Stimulated activated memory B cell treated with anti-CD40 and anti-IgM and Interleukin-4, amounts not matched to agents 10 μg/mL and 1 μg/mL and 100 μg/mL, for 72 hours (primary cell): Measurements from ENCODE around the gene UBTF.
A peak's percentile ranks its signal among the peaks of the same experiment; 100 is the strongest.

Source experiments
- ATAC-seq: fragments of 150-1000 bp; cut with Tn5 transposase; 2 replicates; pipeline ENCODE4 v1.10.0; 2021
- H3K27ac Mint-ChIP-seq: one replicate; pipeline ENCODE4 v1.8.0; 2022; ENCODE audit warnings: mild to moderate bottlenecking, mixed read lengths
- H3K27me3 Mint-ChIP-seq: one replicate; pipeline ENCODE4 v1.8.0; 2022; ENCODE audit warnings: mixed read lengths
- H3K36me3 Mint-ChIP-seq: one replicate; pipeline ENCODE4 v1.8.0; 2022; ENCODE audit warnings: mixed read lengths
- H3K4me1 Mint-ChIP-seq: one replicate; pipeline ENCODE4 v1.8.0; 2022; ENCODE audit warnings: mixed read lengths
- H3K4me3 Mint-ChIP-seq: one replicate; pipeline ENCODE4 v1.8.0; 2022; ENCODE audit warnings: mild to moderate bottlenecking, moderate library complexity, mixed read lengths
- H3K9me3 Mint-ChIP-seq: one replicate; pipeline ENCODE4 v1.8.0; 2022; ENCODE audit warnings: mixed read lengths

Gene UBTF

GRCh38 chr17:44222112-44222869, 2.8 kb upstream of the UBTF start:
- peaks cover 16% of the 10 kb centered on the region for H3K4me1 Mint-ChIP-seq
- peak overlapping the region; percentile 89 for H3K4me3 Mint-ChIP-seq
- H3K36me3 Mint-ChIP-seq, result no peaks in the 10 kb centered on the region
- H3K27ac Mint-ChIP-seq, result peak overlapping the region; percentile 90
- H3K27me3 Mint-ChIP-seq, result no peaks in the 10 kb centered on the region
- ATAC-seq, result no peak
- H3K9me3 Mint-ChIP-seq, result no peaks in the 10 kb centered on the region

DNA sequence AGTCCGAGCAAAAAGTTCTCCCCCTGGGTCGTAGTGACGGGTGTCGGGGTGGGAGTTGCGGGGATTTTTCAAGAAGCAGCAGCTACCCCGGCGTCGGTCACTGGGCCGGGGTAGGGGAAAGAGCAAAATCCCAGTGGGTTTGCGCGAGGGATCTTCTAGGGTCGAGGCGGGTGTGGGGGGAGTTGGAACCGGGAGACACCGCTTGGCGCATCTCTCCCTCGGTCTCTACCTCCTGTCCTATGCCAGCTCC, 2.3 kb upstream of the UBTF start:
- H3K4me1 Mint-ChIP-seq, result peaks cover 21% of the 10 kb centered on the region
- H3K4me3 Mint-ChIP-seq, result peak overlapping the region; percentile 89

DNA sequence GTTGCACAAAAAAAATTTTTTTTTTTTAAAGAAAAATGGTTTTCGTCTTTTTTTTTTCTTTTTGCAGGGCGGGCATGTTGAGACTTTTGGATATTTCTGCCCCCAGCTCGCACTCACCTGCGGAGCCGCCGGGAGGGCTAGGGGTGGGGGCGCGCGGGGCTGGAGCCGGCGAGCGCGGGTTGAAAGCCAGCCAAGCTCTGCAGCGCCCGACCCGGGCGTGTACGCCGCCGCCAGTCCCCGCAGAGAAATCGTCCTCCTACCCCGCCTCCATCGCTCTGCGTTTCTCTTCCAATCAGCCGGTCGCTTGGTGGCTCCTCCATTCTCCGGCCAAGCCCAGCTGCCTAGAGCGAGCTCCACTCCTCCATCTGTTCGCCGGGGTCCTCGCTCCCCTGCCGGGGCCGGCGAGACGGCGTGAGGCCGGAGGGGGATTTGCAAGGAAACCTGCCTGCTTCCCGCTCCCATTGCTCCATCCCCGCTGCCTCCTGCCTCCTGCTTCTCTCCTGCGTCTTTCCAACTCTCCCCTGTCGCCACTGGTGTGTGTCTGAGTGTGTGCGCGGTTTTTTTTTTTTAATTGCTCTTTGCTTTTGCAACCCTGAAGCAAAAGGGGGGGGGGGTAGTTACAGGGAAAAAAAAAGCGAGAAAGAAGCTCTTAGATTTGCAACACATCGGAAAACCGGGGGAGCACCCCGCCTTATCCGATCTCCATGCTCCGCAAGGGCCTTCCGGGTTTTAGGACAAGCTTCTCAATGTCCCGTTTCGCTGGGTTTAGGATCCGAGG, 1.8 kb upstream of the UBTF start:
- Mint-ChIP-seq H3K4me3 (peak overlapping the region; percentile 89), H3K27ac (peak overlapping the region; percentile 90), H3K27me3 (no peaks in the 10 kb centered on the region), H3K4me1 (peaks cover 26% of the 10 kb centered on the region), H3K9me3 (no peaks in the 10 kb centered on the region), H3K36me3 (peaks cover 6% of the 10 kb centered on the region)
- ATAC-seq, result peak; percentile 46

More for the DNA sequence above, 2.3 kb upstream of the UBTF start:
- peaks cover 3% of the 10 kb centered on the region for H3K36me3 Mint-ChIP-seq
- no peaks in the 10 kb centered on the region for H3K9me3 Mint-ChIP-seq
- H3K27ac Mint-ChIP-seq, result peak overlapping the region; percentile 90
- H3K27me3 Mint-ChIP-seq, result no peaks in the 10 kb centered on the region
- ATAC-seq, result no peak

GRCh38 chr17:44220213-44221083, 973 bp upstream of the UBTF start:
- Mint-ChIP-seq H3K36me3 (peaks cover 14% of the 10 kb centered on the region), H3K27me3 (no peaks in the 10 kb centered on the region), H3K4me1 (peaks cover 34% of the 10 kb centered on the region), H3K4me3 (peak overlapping the region; percentile 98), H3K27ac (peak overlapping the region; percentile 90), H3K9me3 (no peaks in the 10 kb centered on the region)
- ATAC-seq, result peak; percentile 45

DNA sequence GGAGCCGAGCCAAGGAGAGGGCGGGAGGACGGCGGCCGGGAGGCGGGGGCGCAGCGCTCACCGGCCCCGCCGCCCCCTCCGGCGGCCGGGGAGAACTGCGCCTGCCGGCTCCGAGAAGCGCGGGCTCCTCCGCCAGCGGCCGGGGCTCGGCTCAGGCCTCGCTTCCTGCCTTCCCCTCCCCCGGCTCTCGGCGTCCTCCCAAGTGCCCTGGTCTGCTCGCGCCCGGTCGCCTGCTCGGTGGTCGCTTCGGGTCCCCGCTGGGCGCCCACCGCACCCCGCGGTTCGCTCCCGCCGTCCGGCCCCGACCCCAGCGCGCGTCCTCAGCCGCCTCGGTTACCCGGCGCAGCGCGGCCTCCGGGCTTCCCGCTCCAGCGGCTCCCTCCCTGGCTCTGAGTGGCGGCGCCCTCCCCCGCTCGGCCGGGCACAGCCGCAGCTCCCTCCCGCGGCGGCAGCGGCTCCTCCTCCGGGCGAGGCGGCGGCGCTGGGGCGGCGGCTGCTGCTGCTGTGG, 313 bp downstream of the UBTF start:
- H3K27ac Mint-ChIP-seq, result no peak overlapping the region
- ATAC-seq, result peak; percentile 63
- peaks cover 27% of the 10 kb centered on the region for H3K36me3 Mint-ChIP-seq
- no peaks in the 10 kb centered on the region for H3K9me3 Mint-ChIP-seq
- H3K27me3 Mint-ChIP-seq, result no peaks in the 10 kb centered on the region
- H3K4me3 Mint-ChIP-seq, result peak overlapping the region; percentile 47
- peaks cover 47% of the 10 kb centered on the region for H3K4me1 Mint-ChIP-seq

- Mint-ChIP-seq H3K4me1 (peaks cover 54% of the 10 kb centered on the region), H3K27me3 (no peaks in the 10 kb centered on the region), H3K36me3 (peaks cover 34% of the 10 kb centered on the region), H3K4me3 (peak overlapping the region; percentile 89), H3K27ac (peak overlapping the region; percentile 79), H3K9me3 (no peaks in the 10 kb centered on the region)
- peak; percentile 67 for ATAC-seq
Measured at GRCh38 chr17:44218344-44219107, 949 bp downstream of the UBTF start.

DNA sequence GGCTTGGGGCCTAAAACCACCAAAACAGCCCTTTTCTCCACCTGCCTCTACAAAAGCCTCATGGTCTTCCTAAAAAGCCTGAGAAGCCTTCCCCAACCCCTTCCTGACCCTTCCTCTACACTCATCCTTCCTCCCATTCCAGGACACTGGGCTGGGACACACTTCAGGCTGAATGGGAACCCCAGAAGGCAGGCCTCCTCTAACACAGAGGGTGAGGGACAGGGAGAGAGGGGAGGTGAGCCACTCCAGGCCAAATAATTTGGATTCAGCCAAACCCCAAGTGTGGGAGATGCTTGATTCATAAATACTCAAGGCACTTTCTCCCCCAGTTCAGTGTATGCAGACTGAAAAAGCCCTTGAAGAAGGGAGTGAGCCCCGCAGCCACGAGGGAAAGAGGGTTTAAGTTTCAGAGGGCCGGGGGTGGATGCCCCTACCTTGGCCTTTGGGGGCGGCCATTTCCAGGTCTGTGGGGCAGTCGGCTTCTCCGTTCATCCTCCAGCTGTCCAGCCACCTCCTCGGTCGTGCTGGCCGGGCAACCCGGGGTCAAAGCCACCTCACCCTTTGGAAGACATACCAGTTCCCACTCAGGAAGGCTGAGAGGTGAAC, 1.6 kb downstream of the UBTF start:
- H3K4me3 Mint-ChIP-seq, result peak overlapping the region; percentile 89
- ATAC-seq, result no peak
- H3K9me3 Mint-ChIP-seq, result no peaks in the 10 kb centered on the region
- peak overlapping the region; percentile 79 for H3K27ac Mint-ChIP-seq
- peaks cover 41% of the 10 kb centered on the region for H3K36me3 Mint-ChIP-seq
- no peaks in the 10 kb centered on the region for H3K27me3 Mint-ChIP-seq
- H3K4me1 Mint-ChIP-seq, result peaks cover 59% of the 10 kb centered on the region

- H3K4me3 Mint-ChIP-seq, result peak overlapping the region; percentile 89
- peak overlapping the region; percentile 79 for H3K27ac Mint-ChIP-seq
- no peak for ATAC-seq
- H3K4me1 Mint-ChIP-seq, result peaks cover 58% of the 10 kb centered on the region
- H3K9me3 Mint-ChIP-seq, result no peaks in the 10 kb centered on the region
- peaks cover 44% of the 10 kb centered on the region for H3K36me3 Mint-ChIP-seq
- H3K27me3 Mint-ChIP-seq, result no peaks in the 10 kb centered on the region
Measured at GRCh38 chr17:44216694-44217093, 2.8 kb downstream of the UBTF start.

DNA sequence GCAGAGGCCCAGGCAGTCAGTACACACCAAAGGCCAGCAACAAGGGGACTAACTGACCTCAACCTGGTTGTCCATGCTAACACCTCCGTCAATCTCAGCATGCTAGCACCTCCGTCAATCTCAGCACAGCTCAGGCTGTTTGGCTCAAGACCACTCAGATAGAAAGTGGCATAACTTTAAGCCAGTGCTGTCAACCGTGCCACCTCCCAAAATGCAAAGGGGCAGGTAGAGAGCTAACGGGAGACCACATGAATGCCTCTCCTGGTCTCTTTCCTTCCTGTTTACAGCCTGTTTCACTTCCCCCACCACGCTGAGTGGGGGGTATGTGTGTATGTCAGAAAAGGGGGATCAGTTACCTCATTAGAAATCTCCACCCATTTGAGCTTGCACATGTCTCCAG, 3.3 kb downstream of the UBTF start:
- Mint-ChIP-seq H3K4me3 (peak overlapping the region; percentile 89), H3K4me1 (peaks cover 63% of the 10 kb centered on the region), H3K27ac (peak overlapping the region; percentile 79), H3K27me3 (no peaks in the 10 kb centered on the region), H3K36me3 (peaks cover 50% of the 10 kb centered on the region), H3K9me3 (no peaks in the 10 kb centered on the region)
- peak; percentile 49 for ATAC-seq

DNA sequence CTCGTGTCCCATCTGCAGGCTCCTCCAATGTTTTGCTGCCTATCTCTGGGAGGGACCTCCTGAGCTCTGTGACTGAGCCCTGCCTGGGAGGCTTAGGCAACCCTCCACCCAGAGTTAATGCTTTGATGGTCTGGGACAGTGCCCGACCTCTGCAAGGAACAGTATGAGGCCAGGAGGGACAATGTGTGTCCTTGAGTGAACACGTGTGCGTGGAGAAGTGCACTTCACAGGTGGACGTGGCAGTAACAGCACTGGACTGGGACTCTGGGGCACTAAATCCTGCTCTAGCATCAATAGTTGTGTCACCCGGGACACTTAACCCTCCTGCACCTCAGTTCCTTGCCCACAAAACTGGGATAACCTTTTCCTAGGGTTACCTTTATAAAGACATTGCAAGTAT, 4.6 kb downstream of the UBTF start:
- Mint-ChIP-seq H3K4me3 (no peak overlapping the region), H3K4me1 (peaks cover 74% of the 10 kb centered on the region), H3K27ac (peak overlapping the region; percentile 79), H3K9me3 (no peaks in the 10 kb centered on the region), H3K36me3 (peaks cover 57% of the 10 kb centered on the region), H3K27me3 (no peaks in the 10 kb centered on the region)
- no peak for ATAC-seq

- H3K27me3 Mint-ChIP-seq, result no peaks in the 10 kb centered on the region
- no peak overlapping the region for H3K4me3 Mint-ChIP-seq
- peaks cover 63% of the 10 kb centered on the region for H3K36me3 Mint-ChIP-seq
Measured at GRCh38 chr17:44214230-44214494, 5.3 kb downstream of the UBTF start.

GRCh38 chr17:44213403-44214229, 5.9 kb downstream of the UBTF start:
- Mint-ChIP-seq H3K4me1 (peaks cover 82% of the 10 kb centered on the region), H3K27ac (peak overlapping the region; percentile 79), H3K9me3 (no peaks in the 10 kb centered on the region), H3K4me3 (no peak overlapping the region), H3K36me3 (peaks cover 65% of the 10 kb centered on the region), H3K27me3 (no peaks in the 10 kb centered on the region)
- ATAC-seq, result no peak

More at GRCh38 chr17:44214230-44214494, 5.3 kb downstream of the UBTF start:
- Mint-ChIP-seq H3K27ac (peak overlapping the region; percentile 79), H3K4me1 (peaks cover 81% of the 10 kb centered on the region), H3K9me3 (no peaks in the 10 kb centered on the region)
- ATAC-seq, result no peak

DNA sequence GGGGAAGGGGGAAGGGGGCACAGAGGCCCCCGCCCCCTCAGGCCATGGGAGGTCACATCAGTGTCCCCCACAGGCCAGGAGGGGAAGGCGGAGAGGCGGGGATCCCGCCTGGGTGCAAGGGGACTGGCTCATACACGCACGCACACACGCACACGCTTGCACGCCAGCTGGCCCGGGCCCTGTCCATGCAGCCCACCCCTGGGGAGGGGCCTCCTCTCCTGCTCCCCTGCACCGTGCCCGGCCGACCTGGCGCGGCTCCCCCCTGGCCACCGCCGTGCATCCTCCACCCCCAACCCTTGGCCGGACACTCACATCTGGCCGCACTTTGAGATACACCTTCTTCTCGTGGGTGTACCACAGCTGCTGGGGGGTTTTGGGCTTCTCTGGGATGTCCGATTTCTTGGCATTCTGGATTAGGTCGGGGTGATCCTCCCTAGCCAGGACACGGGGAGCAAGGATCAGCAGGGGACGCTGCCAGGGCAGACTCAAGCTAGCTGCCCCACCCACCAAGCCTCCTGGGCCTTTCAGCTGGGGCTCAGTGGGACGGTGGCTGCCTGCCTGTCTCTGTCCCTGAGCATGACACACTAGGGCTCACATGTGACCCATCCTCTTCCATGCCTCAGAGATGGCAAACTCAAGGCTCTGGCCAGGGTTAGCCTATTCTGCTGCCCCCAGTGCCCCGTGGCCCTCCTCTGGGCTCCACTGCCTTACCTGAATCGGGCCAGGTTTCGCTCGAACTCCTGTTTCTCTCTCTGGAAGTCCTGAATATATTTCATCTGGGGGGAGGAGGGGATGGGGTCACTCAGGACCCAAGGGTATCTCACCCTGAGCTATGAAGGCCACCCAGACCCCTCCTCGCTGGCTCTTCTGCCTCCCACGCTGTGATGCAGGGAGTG, 6.7 kb downstream of the UBTF start:
- Mint-ChIP-seq H3K27me3 (no peaks in the 10 kb centered on the region), H3K9me3 (no peaks in the 10 kb centered on the region), H3K36me3 (peaks cover 73% of the 10 kb centered on the region), H3K4me3 (no peak overlapping the region), H3K4me1 (peaks cover 85% of the 10 kb centered on the region), H3K27ac (peak overlapping the region; percentile 79)
- no peak for ATAC-seq
